GM18498 (cell line): Measurements from ENCODE around the gene CXorf65.
A peak's percentile ranks its signal among the peaks of the same experiment; 100 is the strongest.

Experiments
- ATAC-seq: cut with Tn5 transposase; IDR thresholded peaks from one replicate; pipeline ENCODE4 v1.9.1; 2021; ENCODE audit warnings: mild to moderate bottlenecking, moderate library complexity; ENCODE audit not compliant: unreplicated experiment

CXorf65 gene

GRCh38 chrX:71107762-71108360 is 1.3 kb upstream of the CXorf65 start:
- no peak for ATAC-seq

- no peak for ATAC-seq
These were observed 705 bp upstream of the CXorf65 start for GRCh38 chrX:71107245-71107644.

GRCh38 chrX:71105628-71106027 is 912 bp downstream of the CXorf65 start:
- ATAC-seq, result no peak

GRCh38 chrX:71103110-71103983 is 3.2 kb downstream of the CXorf65 start:
- ATAC-seq, result peak; percentile 51

- no peak for ATAC-seq
These were observed 4.2 kb downstream of the CXorf65 start for GRCh38 chrX:71102292-71102691.

GRCh38 chrX:71100581-71101505 is 5.7 kb downstream of the CXorf65 start:
- no peak for ATAC-seq

GRCh38 chrX:71099736-71100135 is 6.8 kb downstream of the CXorf65 start:
- no peak for ATAC-seq

GRCh38 chrX:71098951-71099506 is 7.5 kb downstream of the CXorf65 start:
- no peak for ATAC-seq

GRCh38 chrX:71098302-71098701 is 8.2 kb downstream of the CXorf65 start:
- peak; percentile 38 for ATAC-seq

GRCh38 chrX:71096760-71097032 is 9.8 kb downstream of the CXorf65 start:
- ATAC-seq, result no peak

GRCh38 chrX:71095981-71096759 is 10.4 kb downstream of the CXorf65 start:
- ATAC-seq, result peak; percentile 25

- peak; percentile 95 for ATAC-seq
These were observed 11.0 kb downstream of the CXorf65 start, which contains the start of gene FOXO4 for GRCh38 chrX:71095555-71095980. Gene FOXO4, plus strand, starts transcription at chrX:71095851. Its CDS starts 678 bp downstream, at chrX:71096529.

- no peak for ATAC-seq
These were observed 11.5 kb downstream of the CXorf65 start for GRCh38 chrX:71095033-71095432.

GRCh38 chrX:71091263-71091662 is 15.3 kb downstream of the CXorf65 start:
- ATAC-seq, result no peak

- ATAC-seq, result no peak
These were observed 20.6 kb downstream of the CXorf65 start for GRCh38 chrX:71085900-71086299.

- no peak for ATAC-seq
These were observed 23.7 kb downstream of the CXorf65 start for GRCh38 chrX:71082822-71083221.

- no peak for ATAC-seq
These were observed 24.4 kb downstream of the CXorf65 start for GRCh38 chrX:71082124-71082647.

GRCh38 chrX:71081330-71082123 is 25.0 kb downstream of the CXorf65 start:
- no peak for ATAC-seq

GRCh38 chrX:71070531-71070930 is 36.0 kb downstream of the CXorf65 start:
- ATAC-seq, result no peak
